ENCODE data around the gene SP4. TPM values are rescaled to one million over a fixed set of nuclear protein-coding genes. Genes with fewer than 3 reads are reported as not detected.

The SP4 gene
- total and polyA plus RNA-seq, 2 of the 4 experiments (the other 2 are of a cell fraction) = 0.97 to 5.9 TPM

- intact Hi-C loops (cut with micrococcal nuclease) (no loop called here), in situ Hi-C loops (cut with MboI; ENCODE audit: low sequenced_read_pairs) (loop anchor here (10.0 kb wide), 1 partner anchor 725 kb away; no protein-coding TSS in a partner anchor), dilution Hi-C loops (cut with HindIII; ENCODE audit: low sequenced_read_pairs, unreplicated experiment) (no loop called here)
- H3K9ac ChIP-seq (ENCODE audit: low read depth, low read length) = no peak overlapping the region
- 71% methylated on average over 2 of the region's 6 CpGs; no CpG with 5 or more reads in 1 of the 2 experiments for WGBS, 2 experiments (ENCODE audit: extremely low coverage in 2 of 2, insufficient read length in 1 of 2)
- no TSS peak for BruUV-seq (replicated peaks)
- no peak overlapping the region for H3K18ac ChIP-seq (ENCODE audit: low read depth, low read length)
- H2BK120ac ChIP-seq (ENCODE audit: low read depth, low read length) = no peak overlapping the region
- H4K91ac ChIP-seq (ENCODE audit: insufficient read depth, low read depth, low read length) = no peak overlapping the region
- no peak overlapping the region for H3K23ac ChIP-seq (ENCODE audit: low read depth, low read length)
- 0 out of 2 replicates have a peak, but pooled peaks cover 2% of the 10 kb centered on the region for H3K9me3 ChIP-seq (ENCODE audit: control insufficient read depth, insufficient read depth, low read length)
- no peaks in the 10 kb centered on the region for H3K4me1 ChIP-seq (ENCODE audit: control insufficient read depth, insufficient read depth, low read length)
- no peak overlapping the region for H3K27ac ChIP-seq (ENCODE audit: insufficient read depth, low read length)
- no peak overlapping the region for H2BK20ac ChIP-seq (ENCODE audit: low read depth, low read length)
- no peak overlapping the region for H3K56ac ChIP-seq (ENCODE audit: extremely low read depth, insufficient read depth, low read length)
- no peak overlapping the region for H2BK5ac ChIP-seq (ENCODE audit: low read depth, low read length, poor library complexity, severe bottlenecking)
- H3K27me3 ChIP-seq (ENCODE audit: control insufficient read depth, insufficient read depth, low read length) = no peaks in the 10 kb centered on the region
- CTCF ChIA-PET = no interaction called here
- ATAC-seq (ENCODE audit: low read depth) = no peak
- no peak overlapping the region for H3K14ac ChIP-seq (replicated peaks; ENCODE audit: low read depth, low read length)
- no peak overlapping the region for H3K4me3 ChIP-seq (ENCODE audit: insufficient read depth, low read depth, low read length)
- H4K20me1 ChIP-seq (ENCODE audit: insufficient read depth, low read length) = no peaks in the 10 kb centered on the region
- no peak overlapping the region for H2AK5ac ChIP-seq (ENCODE audit: low read depth, low read length)
- DNase-seq = no peak
- TF ChIP-seq CEBPB (IDR thresholded peaks at IDR 0.05; ENCODE audit: low read depth, low read length) (no peak), NFE2L2 (IDR thresholded peaks at IDR 0.05; ENCODE audit: low read depth, low read length) (no peak), MXI1 (IDR thresholded peaks at IDR 0.05; ENCODE audit: borderline replicate concordance, low read depth, low read length) (no peak), SMC3 (IDR thresholded peaks at IDR 0.05; ENCODE audit: low read depth, low read length) (no peak), CHD1 (IDR thresholded peaks at IDR 0.05; ENCODE audit: low read depth, low read length) (no peak), RFX5 (IDR thresholded peaks at IDR 0.05; ENCODE audit: low read depth, low read length) (no peak), RCOR1 (IDR thresholded peaks at IDR 0.05; ENCODE audit: insufficient replicate concordance, low read length) (no peak), MAZ (IDR thresholded peaks at IDR 0.05; ENCODE audit: borderline replicate concordance, low read depth, low read length) (no peak), USF2 (IDR thresholded peaks at IDR 0.05; ENCODE audit: low read depth, low read length) (no peak), FOS (IDR thresholded peaks at IDR 0.05; ENCODE audit: low read depth, low read length) (no peak), BHLHE40 (IDR thresholded peaks at IDR 0.05; ENCODE audit: low read depth, low read length) (no peak), CTCF (conservative IDR thresholded peaks at IDR 0.05; ENCODE audit: low read depth, low read length) (no peak), POLR2A (IDR thresholded peaks at IDR 0.05; ENCODE audit: low read depth, low read length) (no peak), RAD21 (IDR thresholded peaks at IDR 0.05; ENCODE audit: low read length) (no peak), MAFK (IDR thresholded peaks at IDR 0.05; ENCODE audit: low read depth, low read length) (no peak)
- TF ChIP-seq, protein P1, sequence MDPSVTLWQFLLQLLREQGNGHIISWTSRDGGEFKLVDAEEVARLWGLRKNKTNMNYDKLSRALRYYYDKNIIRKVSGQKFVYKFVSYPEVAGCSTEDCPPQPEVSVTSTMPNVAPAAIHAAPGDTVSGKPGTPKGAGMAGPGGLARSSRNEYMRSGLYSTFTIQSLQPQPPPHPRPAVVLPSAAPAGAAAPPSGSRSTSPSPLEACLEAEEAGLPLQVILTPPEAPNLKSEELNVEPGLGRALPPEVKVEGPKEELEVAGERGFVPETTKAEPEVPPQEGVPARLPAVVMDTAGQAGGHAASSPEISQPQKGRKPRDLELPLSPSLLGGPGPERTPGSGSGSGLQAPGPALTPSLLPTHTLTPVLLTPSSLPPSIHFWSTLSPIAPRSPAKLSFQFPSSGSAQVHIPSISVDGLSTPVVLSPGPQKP (IDR thresholded peaks at IDR 0.05; ENCODE audit: borderline replicate concordance, low read depth, low read length) = no peak
- H4K8ac ChIP-seq (ENCODE audit: low read depth in 2 of 2, low read length in 2 of 2) = no peak overlapping the region
- POLR2A ChIA-PET (ENCODE audit: unreplicated experiment) = interaction anchor here (0.6 kb wide), 1 partner anchor 368 kb away, joined by 3 read pairs; no protein-coding TSS in a partner anchor
- no peak overlapping the region for H3K4ac ChIP-seq (ENCODE audit: low read depth, low read length)
- no peaks in the 10 kb centered on the region for H3K79me1 ChIP-seq (ENCODE audit: low read depth in 1 of 2, low read length in 2 of 2)
- no peak overlapping the region for H3K4me2 ChIP-seq (ENCODE audit: low read depth, low read length)
- H3K9me1 ChIP-seq (ENCODE audit: insufficient read depth, low read length) = no peaks in the 10 kb centered on the region
- H3K36me3 ChIP-seq (ENCODE audit: control insufficient read depth, insufficient read depth, low read length) = no peaks in the 10 kb centered on the region
- no peak overlapping the region for H2BK15ac ChIP-seq (ENCODE audit: low read depth, low read length)
- no peak overlapping the region for H2AK9ac ChIP-seq (replicated peaks; ENCODE audit: low read depth, low read length, poor library complexity)
- no peak overlapping the region for H4K5ac ChIP-seq (ENCODE audit: low read depth, low read length)
- no peak overlapping the region for H2AFZ ChIP-seq (replicated peaks; ENCODE audit: low read length, poor library complexity)
These were observed 72.4 kb downstream of the SP4 start for GRCh38 chr7:21500117-21500832.
